Endothelial cell of umbilical vein (primary cell): Measurements from ENCODE around the gene TAS2R13. TPM values are rescaled to one million over a fixed set of nuclear protein-coding genes. Genes with fewer than 3 reads are reported as not detected.

ENCODE experiments used
- BruUV-seq: library from RNA; stranded (reverse); fragments of 400-500 nt; replicated peaks from 2 replicates; lab custom pipeline; 2021; lab: Mats Ljungman, UMichigan
- CTCF ChIA-PET: fragments of 300-600, 350-600 bp; sonication (Branson Sonifier 250); formaldehyde crosslinking; loops from one replicate; lab custom pipeline; 2021; ENCODE audit warnings: antibody characterized with exemption, inconsistent platforms; lab: Charles Lee
- POLR2A ChIA-PET: fragments of 300-600, 350-600 bp; sonication (Branson Sonifier 250); formaldehyde crosslinking; loops from one replicate; lab custom pipeline; 2021; ENCODE audit warnings: antibody characterized with exemption, inconsistent platforms; lab: Charles Lee
- DNase-seq: peaks from one replicate; pipeline ENCODE4 v3.0.0-alpha.2; 2011; ENCODE audit warnings: low read depth, low spot score
- FAIRE-seq: peaks from 2 replicates; lab custom pipeline; 2011; peaks lifted over from hg19 to GRCh38; lab: Jason Lieb, UNC
- H2AFZ ChIP-seq: 2 replicates; pipeline ENCODE4 v1.6.0; 2012; ENCODE audit warnings: low read depth, low read length, control low read depth, inconsistent platforms
- H3K27ac ChIP-seq: 2 replicates; pipeline ENCODE4 v1.5.1; 2011; ENCODE audit warnings: low read depth, mild to moderate bottlenecking, control low read depth, low read length, moderate library complexity; ENCODE audit not compliant: insufficient read depth
- H3K27me3 ChIP-seq, 2 experiments: 2 replicates each; pipeline versions ENCODE4 v1.6.0 to v1.6.1; 2011; ENCODE audit warnings: low read length in 2 of 2, mixed read lengths in 1 of 2; ENCODE audit not compliant: control insufficient read depth in 2 of 2, insufficient read depth in 2 of 2
- H3K36me3 ChIP-seq, 2 experiments: 2 replicates in 1 of 2; 3 replicates in 1 of 2; pipeline ENCODE4 v1.5.1; 2011; ENCODE audit warnings: low read length in 2 of 2, mild to moderate bottlenecking in 1 of 2, moderate library complexity in 1 of 2; ENCODE audit not compliant: control insufficient read depth in 2 of 2, insufficient read depth in 2 of 2; ENCODE audit errors: extremely low read depth in 1 of 2
- H3K4me1 ChIP-seq: 3 replicates; pipeline ENCODE4 v1.5.1; 2011; ENCODE audit warnings: mild to moderate bottlenecking, low read length; ENCODE audit not compliant: control insufficient read depth, insufficient read depth; ENCODE audit errors: extremely low read depth
- H3K4me2 ChIP-seq: 2 replicates; pipeline ENCODE4 v1.6.1; 2011; ENCODE audit warnings: low read length, control low read depth, mixed read lengths; ENCODE audit not compliant: insufficient read depth
- H3K4me3 ChIP-seq, 3 experiments: fragments of 200-600 bp in 1 of 3; sonication (generic), shearing (Covaris generic) in 1 of 3; replicated peaks in 1 of 3; 2 replicates each; pipeline ENCODE4 v1.5.1; 2011 to 2016; ENCODE audit warnings: control low read depth in 3 of 3, low read length in 3 of 3, mild to moderate bottlenecking in 2 of 3, inconsistent platforms in 1 of 3, low read depth in 1 of 3, moderate library complexity in 1 of 3; ENCODE audit not compliant: insufficient read depth in 1 of 3
- H3K79me2 ChIP-seq: 2 replicates; pipeline ENCODE4 v1.6.0; 2012; ENCODE audit warnings: low read length, inconsistent platforms; ENCODE audit not compliant: control insufficient read depth, insufficient read depth
- H3K9ac ChIP-seq: replicated peaks from 2 replicates; pipeline ENCODE3; 2011; ENCODE audit warnings: low read length, control low read depth; ENCODE audit not compliant: insufficient read depth; ENCODE audit errors: extremely low read depth
- H3K9me1 ChIP-seq: replicated peaks from 3 replicates; pipeline ENCODE4 v1.6.0; 2011; ENCODE audit warnings: mild to moderate bottlenecking, low read length; ENCODE audit not compliant: control insufficient read depth, insufficient read depth; ENCODE audit errors: extremely low read depth
- H3K9me3 ChIP-seq: replicated peaks from 2 replicates; pipeline ENCODE4 v1.5.1; 2012; ENCODE audit warnings: low read length, inconsistent platforms; ENCODE audit not compliant: control insufficient read depth, insufficient read depth
- H4K20me1 ChIP-seq: replicated peaks from 2 replicates; pipeline ENCODE3; 2011; ENCODE audit warnings: mild to moderate bottlenecking, low read length; ENCODE audit not compliant: control insufficient read depth, insufficient read depth; ENCODE audit errors: extremely low read depth
- EZH2 ChIP-seq: IDR thresholded peaks from 2 replicates; pipeline ENCODE4 v1.6.1; 2012; ENCODE audit warnings: borderline replicate concordance, low read depth, mild to moderate bottlenecking, moderate library complexity, low read length, inconsistent platforms; ENCODE audit not compliant: severe bottlenecking
- FOS ChIP-seq: IDR thresholded peaks from 2 replicates; pipeline ENCODE4 v1.6.1; 2011; ENCODE audit warnings: mild to moderate bottlenecking, low read length, moderate library complexity, borderline replicate concordance; ENCODE audit not compliant: insufficient read depth
- GATA2 ChIP-seq: IDR thresholded peaks from 2 replicates; pipeline ENCODE4 v1.7.0; 2011; ENCODE audit warnings: low read depth, mild to moderate bottlenecking, moderate library complexity, mixed read lengths, low read length; ENCODE audit not compliant: insufficient read length, insufficient read depth
- JUN ChIP-seq: IDR thresholded peaks from 2 replicates; pipeline ENCODE4 v1.6.1; 2011; ENCODE audit warnings: borderline replicate concordance, low read depth; ENCODE audit not compliant: insufficient read length, insufficient read depth
- MAX ChIP-seq: IDR thresholded peaks from 2 replicates; pipeline ENCODE4 v1.6.1; 2011; ENCODE audit not compliant: insufficient read depth, insufficient read length
- POLR2A ChIP-seq: IDR thresholded peaks from 2 replicates; pipeline ENCODE4 v1.6.1; 2012; ENCODE audit warnings: low read depth, mild to moderate bottlenecking, control low read depth, low read length
- POLR2AphosphoS5 ChIP-seq: IDR thresholded peaks from 2 replicates; pipeline ENCODE4 v1.6.1; 2012; ENCODE audit warnings: low read depth, mild to moderate bottlenecking, control low read depth, low read length, moderate library complexity; ENCODE audit not compliant: insufficient read depth
- dilution Hi-C: fragments of 300-500 bp; cut with MboI; formaldehyde crosslinking; loops from one replicate; pipeline ENCODE4 v1.15.0; 2019; ENCODE audit warnings: low sequenced_read_pairs; ENCODE audit not compliant: extremely low pct_ligation_motif_present
- intact Hi-C: fragments of 100-400 bp; cut with micrococcal nuclease; formaldehyde crosslinking; loops from one replicate; pipeline ENCODE4 v1.10.0; 2022
- polyA plus RNA-seq, 4 experiments: library from polyadenylated mRNA; depleted of rRNA in 3 of 4; stranded (reverse) in 3 of 4; unstranded in 1 of 4; fragments of >200 nt; gene quantifications; 2 replicates each; pipeline versions ENCODE4 v1.2.1 to v1.2.3, GENCODE V29; 2011 to 2012; ENCODE audit warnings: missing spikeins in 1 of 4
- total RNA-seq: library from RNA; stranded (reverse); gene quantifications from 2 replicates; pipeline ENCODE4 v1.2.3, GENCODE V29; 2021

Gene TAS2R13
- total and polyA plus RNA-seq, 2 donors (not counting 3 experiments of a cell fraction or from before 2014, with no cell fraction given): 0.04 to 1.7 TPM

GRCh38 chr12:10943167-10943566 is 33.8 kb upstream of the TAS2R13 start:
- ChIA-PET CTCF (interaction anchor here (1.0 to 1.1 kb wide), 3 partner anchors 8 to 228 kb away, joined by 3 read pairs; partner anchors contain the start of gene SMIM10L1), POLR2A (no interaction called here)
- no TSS peak for BruUV-seq
- Histone ChIP-seq H4K20me1 (peaks cover 2% of the 10 kb centered on the region), H3K4me3 (no peak overlapping the region), H3K9ac (no peak overlapping the region), H2AFZ (no peak overlapping the region), H3K4me2 (no peak overlapping the region), H3K4me1 (no peaks in the 10 kb centered on the region), H3K36me3 (no peaks in the 10 kb centered on the region), H3K9me1 (no peaks in the 10 kb centered on the region), H3K9me3 (no peaks in the 10 kb centered on the region), H3K27me3 (no peaks in the 10 kb centered on the region), H3K79me2 (no peaks in the 10 kb centered on the region), H3K27ac (no peak overlapping the region)
- TF ChIP-seq FOS: no peak
- TF ChIP-seq JUN: no peak
- TF ChIP-seq POLR2AphosphoS5: no peak
- TF ChIP-seq GATA2: no peak
- no peak for TF ChIP-seq POLR2A
- no peak for TF ChIP-seq EZH2
- no peak for FAIRE-seq
- dilution Hi-C loops (no loop called here), intact Hi-C loops (no loop called here)
- no peak for DNase-seq

- no peak for FAIRE-seq
- intact Hi-C loops (no loop called here), dilution Hi-C loops (no loop called here)
- peaks cover 2% of the 10 kb centered on the region for H4K20me1 ChIP-seq
- TF ChIP-seq MAX: no peak
- no peak for TF ChIP-seq POLR2AphosphoS5
- TF ChIP-seq JUN: no peak
- TF ChIP-seq GATA2: peak; percentile 14
- no peaks in the 10 kb centered on the region for H3K36me3 ChIP-seq
- H3K9me1 ChIP-seq: no peaks in the 10 kb centered on the region
- H2AFZ ChIP-seq: no peak overlapping the region
- H3K4me1 ChIP-seq: no peaks in the 10 kb centered on the region
- POLR2A ChIA-PET: no interaction called here
- H3K79me2 ChIP-seq: no peaks in the 10 kb centered on the region
- H3K4me3 ChIP-seq: no peak overlapping the region
- H3K27ac ChIP-seq: no peak overlapping the region
- H3K4me2 ChIP-seq: no peak overlapping the region
- H3K9ac ChIP-seq: no peak overlapping the region
- CTCF ChIA-PET: interaction anchor here (1.1 kb wide), 2 partner anchors 8 to 229 kb away, joined by 3 read pairs; partner anchors contain the start of gene SMIM10L1
- no TSS peak for BruUV-seq
- H3K9me3 ChIP-seq: no peaks in the 10 kb centered on the region
- no peaks in the 10 kb centered on the region for H3K27me3 ChIP-seq
- no peak for DNase-seq
These were observed 32.7 kb upstream of the TAS2R13 start for GRCh38 chr12:10941916-10942607.
